Left colon (tissue), 2 donors: ENCODE data around the gene RNU6-1. TPM values are rescaled to one million over a fixed set of nuclear protein-coding genes. Genes with fewer than 3 reads are reported as not detected.

Experiments
- ATAC-seq: fragments of 200-7000 bp; cut with Tn5 transposase; one replicate; pipeline ENCODE4 v1.9.1; 2020; ENCODE audit warnings: mild to moderate bottlenecking, moderate library complexity
- DNase-seq, 2 donors: peaks; one replicate each; pipeline ENCODE4 v3.0.0-alpha.2; 2020
- intact Hi-C, 2 donors: fragments of 100-400 bp; cut with DNase I in 1 of 2; cut with micrococcal nuclease in 1 of 2; formaldehyde crosslinking; loops; one replicate each; pipeline versions ENCODE4 v1.11.2 to v1.14.0; 2022; cut with DNase I, micrococcal nuclease
- total RNA-seq, 2 donors: library from RNA; stranded (reverse); fragmentation: NEBNext Ultra II Directional; extraction: Animal tissue kit (Norgen Biotek cat#: 25700); gene quantifications; one replicate each; pipeline ENCODE4 v1.2.1, GENCODE V29; 2021
- donor health status: DM: no; HTN: no; CAD: no.
- donor health status: DM: yes; HTN: yes; CAD: no.

RNU6-1 gene
- total RNA-seq, 2 donors from 2014 or later = not detected

DNA sequence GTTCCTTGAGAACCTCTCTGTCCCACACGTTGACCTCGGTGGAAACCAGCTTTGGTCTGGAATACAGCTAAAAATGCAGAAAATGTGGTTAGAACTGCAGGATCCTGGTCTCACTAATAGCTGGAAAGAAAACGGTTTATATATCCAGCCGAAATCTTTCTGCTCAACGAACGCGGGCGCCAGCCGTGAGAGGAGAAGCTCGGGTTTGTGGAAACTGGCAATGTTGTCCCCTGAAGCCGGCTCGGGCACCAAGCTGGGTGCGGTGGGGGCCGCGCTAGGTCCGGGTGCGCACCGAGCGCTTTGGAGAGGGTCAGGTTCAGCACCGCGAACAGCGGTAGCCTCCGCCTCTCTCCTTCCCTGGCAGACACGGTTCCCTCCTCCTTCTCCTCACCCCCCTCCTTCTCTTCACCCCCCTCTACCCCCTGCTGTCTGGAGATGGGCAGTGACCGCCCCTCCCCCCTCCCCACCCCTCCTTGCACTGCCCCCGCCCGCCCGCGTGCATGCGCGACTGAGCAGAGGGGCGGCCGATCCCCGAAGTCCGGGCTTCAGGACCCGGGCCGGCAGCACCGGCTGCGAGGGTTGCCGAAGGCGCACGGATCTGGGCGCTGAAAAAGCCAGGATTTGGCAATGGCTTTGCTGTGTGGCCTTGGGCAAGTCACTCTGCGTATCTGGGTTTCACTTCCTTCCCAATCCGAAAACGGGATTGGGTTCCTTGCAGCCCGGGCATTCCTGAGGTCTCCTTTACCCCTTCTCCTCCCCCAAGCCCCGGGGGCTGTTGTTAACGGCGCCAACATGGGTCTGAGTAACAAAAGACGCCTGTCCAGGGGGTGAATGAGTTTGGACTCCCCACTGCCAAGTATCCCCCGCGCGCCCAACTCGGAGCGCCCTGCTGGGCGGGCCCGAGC is 14.6 kb downstream of the RNU6-1 start, which contains the start of gene SKOR1:
Gene SKOR1, plus strand, starts transcription at position 534 of the 905 bp plus-strand sequence. Its CDS starts 94 bp downstream, at position 628.
- DNase-seq = no peak
- peak; percentile 28 for ATAC-seq
- intact Hi-C loops = no loop called here

- ATAC-seq = no peak
- intact Hi-C loops = no loop called here
- no peak for DNase-seq
These were observed 15.5 kb downstream of the RNU6-1 start for GRCh38 chr15:67824197-67824968.

GRCh38 chr15:67823314-67824196 is 16.3 kb downstream of the RNU6-1 start:
- no peak for DNase-seq
- intact Hi-C loops = no loop called here
- ATAC-seq = no peak

DNA sequence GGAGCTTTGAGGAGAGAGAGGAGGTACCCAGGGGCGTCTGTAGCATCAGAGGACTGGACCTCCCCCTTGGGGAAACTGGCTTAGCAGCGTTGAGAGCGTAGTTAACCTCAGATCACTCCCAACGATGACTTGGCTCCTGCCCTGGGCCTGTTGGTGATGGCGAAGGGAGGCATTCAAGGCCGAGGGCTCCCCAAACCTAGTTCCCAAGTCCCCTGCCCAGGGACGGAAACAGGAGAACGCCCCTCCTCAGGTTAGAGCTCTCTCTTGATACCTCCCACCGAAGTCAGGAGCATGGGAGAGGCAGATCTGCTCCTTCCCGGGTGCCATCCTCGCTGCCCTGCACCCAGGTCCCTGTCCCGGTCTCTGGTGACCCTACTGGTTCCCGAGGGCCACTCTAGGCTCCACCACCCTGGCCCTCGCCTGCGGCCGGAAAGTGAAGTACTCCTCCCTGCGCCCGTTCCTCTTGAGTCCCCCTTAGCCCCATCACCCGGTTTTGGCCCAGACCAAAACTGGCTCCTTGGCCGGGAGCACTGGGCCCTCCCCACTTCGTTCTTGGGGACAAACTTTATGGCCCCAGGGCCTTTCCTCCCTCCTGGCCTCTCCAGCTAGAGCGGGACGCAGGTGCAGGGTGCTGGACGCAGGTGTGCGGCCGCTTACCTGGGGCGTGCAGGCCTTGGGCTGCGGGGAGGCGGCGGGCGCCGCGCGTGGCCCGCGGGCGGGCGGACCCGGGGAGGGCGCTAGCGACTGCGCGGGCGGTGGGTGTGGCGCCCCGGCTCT is 17.1 kb downstream of the RNU6-1 start:
- no peak for ATAC-seq
- no peak for DNase-seq
- intact Hi-C loops = no loop called here

GRCh38 chr15:67821784-67822440 is 17.9 kb downstream of the RNU6-1 start:
- no peak for ATAC-seq
- no peak for DNase-seq
- intact Hi-C loops = no loop called here

DNA sequence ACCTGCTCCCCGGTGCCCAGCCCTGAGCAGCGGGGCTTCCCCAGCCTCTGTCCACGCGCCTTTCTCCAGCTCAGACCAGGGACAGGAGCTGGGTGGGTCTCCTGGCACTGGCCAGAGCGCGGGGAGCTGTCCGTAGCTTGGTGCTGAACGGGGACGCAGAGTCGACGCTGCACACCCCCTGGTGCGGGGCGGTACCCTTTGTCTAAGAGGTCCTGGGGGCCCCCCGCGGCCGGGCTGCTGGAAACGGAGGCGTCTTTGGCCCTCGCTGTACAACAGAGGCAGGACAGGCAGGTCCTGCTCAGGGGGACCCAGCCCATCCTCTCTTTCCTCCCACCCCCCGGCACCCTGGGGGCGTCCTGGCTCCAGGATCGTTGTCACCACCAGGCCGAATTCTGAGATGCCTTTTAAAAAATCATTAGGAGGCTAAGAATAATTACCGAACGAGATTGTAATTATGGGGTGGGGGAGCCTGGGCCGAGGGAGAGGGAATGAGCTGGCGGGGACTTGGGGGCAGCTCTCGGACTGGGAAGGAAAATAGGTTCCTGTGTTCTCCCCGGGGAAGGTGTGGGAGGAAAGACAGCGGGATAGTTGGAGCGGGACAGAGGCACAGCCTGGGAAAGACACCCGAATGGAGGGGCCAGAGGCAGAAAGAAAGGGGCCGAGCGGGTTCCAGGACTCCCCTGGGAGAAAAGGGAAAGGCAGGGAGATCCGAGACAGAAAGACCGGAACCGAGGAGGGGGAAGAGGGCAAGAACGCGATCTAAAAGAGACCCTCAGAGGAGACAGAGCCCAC is 18.7 kb downstream of the RNU6-1 start:
- peak in 1 of 2 donors; percentile 69 for DNase-seq
- intact Hi-C loops = no loop called here
- ATAC-seq = peak; percentile 82

GRCh38 chr15:67820122-67820991 is 19.5 kb downstream of the RNU6-1 start:
- ATAC-seq (no peak), DNase-seq (no peak)
- intact Hi-C loops = no loop called here

DNA sequence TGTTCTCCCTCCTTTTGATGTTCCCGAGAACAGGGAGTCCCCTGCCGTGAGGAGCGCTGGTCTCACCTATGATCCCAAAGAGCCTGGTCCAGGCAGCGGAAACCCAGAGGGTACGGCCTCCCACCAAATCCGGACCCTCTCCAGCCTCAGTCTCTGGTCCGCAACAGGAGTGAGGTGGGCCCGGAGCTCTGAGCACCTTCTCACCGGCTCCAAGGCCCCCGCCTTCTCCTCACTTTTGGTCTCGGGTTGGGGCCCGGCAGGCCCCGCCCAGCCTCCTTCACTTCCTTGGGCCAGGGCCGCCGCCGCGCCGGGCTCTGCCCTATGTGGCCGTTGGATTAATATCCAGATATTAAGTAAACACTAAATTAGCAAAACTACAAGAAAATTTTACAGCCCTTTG is 20.2 kb downstream of the RNU6-1 start:
- intact Hi-C loops = no loop called here
- ATAC-seq (no peak), DNase-seq (no peak)

- ATAC-seq = no peak
- no peak for DNase-seq
- intact Hi-C loops = no loop called here
These were observed 21.4 kb downstream of the RNU6-1 start for GRCh38 chr15:67818464-67818863.

DNA sequence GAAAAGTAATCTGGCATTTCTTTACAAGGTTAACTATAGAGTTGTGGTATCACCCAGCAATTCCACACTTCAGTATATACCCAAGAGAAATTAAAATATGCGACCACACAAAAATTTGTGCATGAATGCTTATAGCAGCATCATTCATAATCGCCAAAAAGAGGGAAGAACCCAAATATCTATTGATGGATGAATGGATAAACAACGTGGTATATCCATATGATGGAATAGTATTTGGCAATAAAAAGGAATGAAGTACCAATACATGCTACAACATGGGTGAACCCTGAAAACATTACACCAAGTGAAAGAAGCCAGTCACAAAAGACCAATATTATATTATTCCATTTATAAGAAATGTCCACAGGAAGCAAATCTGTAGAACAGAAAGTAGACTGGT is 23.2 kb downstream of the RNU6-1 start:
- no peak for ATAC-seq
- DNase-seq = no peak
- intact Hi-C loops = no loop called here

DNA sequence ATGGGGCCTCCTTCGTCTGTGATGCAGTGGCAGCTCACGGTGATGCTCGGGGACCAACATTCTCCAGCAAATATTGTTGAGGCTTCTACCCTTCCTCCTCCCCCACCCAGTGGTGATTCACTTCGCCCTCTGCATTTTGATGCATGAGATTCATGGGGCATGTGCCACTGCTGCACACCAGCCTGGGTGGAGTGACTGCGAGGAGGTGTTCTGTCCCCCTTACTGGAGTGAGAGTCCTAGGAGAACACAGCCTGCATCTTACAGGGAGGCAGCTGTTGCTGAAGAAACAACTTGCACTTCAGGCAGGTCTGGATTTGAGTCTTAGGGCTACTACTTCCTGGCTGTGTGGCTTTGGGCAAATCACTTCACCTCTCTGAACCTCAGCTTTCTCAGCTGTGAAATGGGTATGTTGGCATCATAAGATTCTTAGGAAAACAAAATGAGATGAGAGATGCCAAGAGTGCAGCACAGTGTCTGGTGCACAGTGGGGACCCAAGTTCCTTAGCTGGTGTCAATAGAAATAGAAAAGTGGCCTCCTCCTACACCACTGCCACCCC is 24.7 kb downstream of the RNU6-1 start:
- intact Hi-C loops = no loop called here
- no peak for ATAC-seq
- no peak for DNase-seq

DNA sequence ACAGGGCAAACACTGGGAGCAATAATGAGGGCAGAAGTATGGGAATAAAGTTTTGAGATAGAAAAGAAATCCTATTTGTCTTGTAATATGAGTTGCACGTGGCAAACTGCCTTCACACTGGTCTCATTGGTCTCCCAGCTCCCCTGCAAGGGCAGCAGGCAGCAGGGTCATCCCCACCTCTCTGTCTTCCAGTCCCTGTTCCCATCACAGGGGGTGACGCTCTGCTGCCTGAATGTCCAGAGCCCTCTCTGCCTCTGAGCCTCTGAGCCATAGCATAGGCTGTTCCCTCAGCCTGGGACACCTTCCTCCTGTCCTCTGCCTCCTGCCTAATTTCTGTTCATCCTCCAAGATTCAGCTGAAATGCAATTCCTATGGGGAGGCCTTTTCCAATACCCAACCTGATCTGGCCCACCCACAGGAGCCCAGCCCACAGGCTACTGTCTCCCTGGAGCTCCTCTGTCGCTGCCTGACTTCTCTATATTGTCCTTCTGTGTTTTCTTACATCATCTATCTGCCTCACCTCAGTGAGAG is 26.7 kb downstream of the RNU6-1 start:
- no peak for DNase-seq
- no peak for ATAC-seq
- intact Hi-C loops = no loop called here

- intact Hi-C loops = no loop called here
- ATAC-seq (no peak), DNase-seq (no peak)
These were observed 27.6 kb downstream of the RNU6-1 start for GRCh38 chr15:67812241-67812644.

DNA sequence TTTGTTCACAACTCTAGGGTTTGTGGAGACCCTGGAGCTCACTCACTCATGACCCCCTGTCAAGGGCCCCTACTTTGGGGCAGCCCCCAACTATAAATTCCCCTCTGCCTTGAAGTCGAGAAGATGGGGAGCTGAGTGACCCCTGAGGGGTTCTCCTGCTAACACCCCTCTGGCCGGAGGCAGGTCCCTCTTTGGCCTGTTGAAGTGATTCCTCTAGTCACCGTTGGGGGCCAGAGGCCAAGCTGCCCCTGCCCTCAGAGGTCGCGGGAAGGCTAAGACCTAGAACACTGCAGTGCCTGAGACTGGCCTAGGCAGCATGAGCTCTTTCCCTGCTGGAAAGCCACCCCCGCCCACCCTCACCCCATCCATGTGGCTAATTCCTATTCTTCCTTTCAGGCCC is 30.0 kb downstream of the RNU6-1 start:
- intact Hi-C loops = no loop called here
- DNase-seq = no peak
- no peak for ATAC-seq

DNA sequence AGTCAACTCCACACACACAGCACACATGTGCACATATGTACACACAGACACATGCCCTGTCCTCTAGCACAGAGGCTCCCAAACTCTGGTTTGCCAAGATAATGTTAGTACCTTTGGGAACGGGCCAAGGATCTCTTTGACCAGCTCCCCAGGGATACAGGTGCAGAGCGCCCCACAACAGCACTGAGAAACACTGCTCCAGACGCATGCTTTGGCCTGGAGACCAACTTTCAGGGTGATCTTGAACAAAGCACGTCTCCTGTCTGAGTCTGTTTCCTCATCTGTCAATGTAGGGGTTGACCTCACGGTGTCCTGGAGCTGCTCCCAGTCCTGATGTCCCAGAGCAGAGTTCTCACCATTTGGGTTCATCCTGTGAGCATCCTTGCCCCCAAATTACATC is 30.4 kb downstream of the RNU6-1 start:
- ATAC-seq (no peak), DNase-seq (no peak)
- intact Hi-C loops = no loop called here

DNA sequence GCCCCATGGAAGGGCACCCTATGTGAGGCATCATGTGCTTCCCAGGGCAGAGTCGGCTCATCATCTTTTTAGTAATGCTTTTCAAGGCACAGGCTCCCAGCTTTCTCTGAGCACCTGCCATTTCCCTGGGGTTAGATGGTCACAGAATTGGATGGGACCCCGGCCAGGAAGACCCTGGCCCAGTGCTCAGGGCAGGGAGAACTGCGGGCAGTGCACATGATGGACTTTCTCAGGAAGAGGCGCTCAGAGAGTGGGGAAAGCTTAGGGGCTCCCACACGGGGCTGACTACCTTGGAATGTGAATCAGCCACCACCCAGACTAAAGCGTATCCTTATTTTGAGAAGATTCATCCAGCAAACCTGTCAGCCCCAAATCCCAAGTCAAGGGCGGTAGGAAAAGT is 31.0 kb downstream of the RNU6-1 start:
- DNase-seq = no peak
- intact Hi-C loops = no loop called here
- ATAC-seq = no peak
